ENCODE measurements around the gene C2orf76.
A peak's percentile ranks its signal among the peaks of the same experiment; 100 is the strongest.

C2orf76 gene

DNA sequence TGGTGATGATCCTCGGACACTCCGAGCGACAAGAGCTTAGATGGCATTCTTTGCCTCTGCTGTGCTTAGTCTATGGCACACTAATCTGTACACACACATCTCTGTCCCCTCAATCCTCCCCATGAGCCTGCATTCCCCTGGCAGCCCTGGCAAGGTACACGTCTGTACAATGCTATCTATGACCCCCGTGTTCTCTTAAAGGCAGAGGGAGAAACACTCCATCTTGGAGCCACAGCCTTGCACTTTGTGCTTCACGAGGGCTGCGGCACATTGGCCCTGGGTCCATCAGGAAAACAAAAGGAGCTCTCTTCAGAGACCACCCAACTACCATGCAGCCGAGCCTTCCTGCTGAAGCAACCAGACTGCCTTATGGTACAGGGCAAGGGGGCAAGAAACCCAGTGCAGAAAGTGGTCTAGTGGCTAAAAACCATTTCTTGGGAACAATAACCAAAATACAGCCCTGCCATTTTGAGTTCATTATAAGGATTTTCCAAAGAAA lies 100.5 kb downstream of the C2orf76 start:
- Histone ChIP-seq H3K4me3 (ENCODE audit: low read length) (no peak overlapping the region), H4K20me1 (ENCODE audit: insufficient read depth, low read length) (no peaks in the 10 kb centered on the region), H3K27me3 (replicated peaks; ENCODE audit: insufficient read depth, low read length) (no peaks in the 10 kb centered on the region), H3K79me2 (ENCODE audit: low read length) (no peaks in the 10 kb centered on the region), H3K4me1 (ENCODE audit: low read length) (no peaks in the 10 kb centered on the region), H3K27ac (ENCODE audit: low read length) (no peak overlapping the region), H2AFZ (ENCODE audit: low read length) (no peak overlapping the region), H3K9me3 (replicated peaks; ENCODE audit: insufficient read depth, low read length) (no peaks in the 10 kb centered on the region), H3K4me2 (ENCODE audit: low read depth, low read length) (no peak overlapping the region), H3F3A (ENCODE audit: insufficient read depth, low read length) (no peaks in the 10 kb centered on the region), H3K9me2 (replicated peaks; ENCODE audit: insufficient read depth, low read length) (no peaks in the 10 kb centered on the region), H3K9ac (ENCODE audit: low read length) (no peak overlapping the region), H3K36me3 (replicated peaks; ENCODE audit: insufficient read depth, low read length) (no peaks in the 10 kb centered on the region)
- TF ChIP-seq EZH2phosphoT487 (IDR thresholded peaks at IDR 0.05; ENCODE audit: low read length) = no peak
- TF ChIP-seq, protein P1, sequence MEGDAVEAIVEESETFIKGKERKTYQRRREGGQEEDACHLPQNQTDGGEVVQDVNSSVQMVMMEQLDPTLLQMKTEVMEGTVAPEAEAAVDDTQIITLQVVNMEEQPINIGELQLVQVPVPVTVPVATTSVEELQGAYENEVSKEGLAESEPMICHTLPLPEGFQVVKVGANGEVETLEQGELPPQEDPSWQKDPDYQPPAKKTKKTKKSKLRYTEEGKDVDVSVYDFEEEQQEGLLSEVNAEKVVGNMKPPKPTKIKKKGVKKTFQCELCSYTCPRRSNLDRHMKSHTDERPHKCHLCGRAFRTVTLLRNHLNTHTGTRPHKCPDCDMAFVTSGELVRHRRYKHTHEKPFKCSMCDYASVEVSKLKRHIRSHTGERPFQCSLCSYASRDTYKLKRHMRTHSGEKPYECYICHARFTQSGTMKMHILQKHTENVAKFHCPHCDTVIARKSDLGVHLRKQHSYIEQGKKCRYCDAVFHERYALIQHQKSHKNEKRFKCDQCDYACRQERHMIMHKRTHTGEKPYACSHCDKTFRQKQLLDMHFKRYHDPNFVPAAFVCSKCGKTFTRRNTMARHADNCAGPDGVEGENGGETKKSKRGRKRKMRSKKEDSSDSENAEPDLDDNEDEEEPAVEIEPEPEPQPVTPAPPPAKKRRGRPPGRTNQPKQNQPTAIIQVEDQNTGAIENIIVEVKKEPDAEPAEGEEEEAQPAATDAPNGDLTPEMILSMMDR (IDR thresholded peaks at IDR 0.05; ENCODE audit: low read length) = no peak
- TF ChIP-seq EZH2 (optimal IDR thresholded peaks at IDR 0.05; ENCODE audit: low read depth, low read length) = no peak
- DNase-seq = no peak

DNA sequence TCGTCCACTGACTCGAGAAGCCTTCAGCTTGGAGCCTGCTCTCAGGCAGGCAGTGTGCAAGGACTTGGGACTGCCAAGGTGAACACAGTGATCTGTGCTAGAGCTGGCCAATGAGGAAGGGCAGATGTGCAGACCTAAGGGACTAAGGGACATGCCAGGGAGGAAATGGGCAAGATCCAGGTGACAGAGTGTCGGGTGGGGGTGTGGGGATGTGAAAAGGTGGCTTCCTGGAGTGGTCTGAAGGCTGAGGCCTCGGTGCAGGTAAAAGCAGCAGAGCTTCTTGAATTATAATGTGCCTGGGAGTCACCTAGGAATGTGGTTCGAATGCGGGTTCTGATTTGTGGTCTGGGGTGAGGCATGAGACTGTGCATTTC lies 101.0 kb downstream of the C2orf76 start:
- H4K20me1 ChIP-seq (ENCODE audit: insufficient read depth, low read length) = no peaks in the 10 kb centered on the region
- no peak for TF ChIP-seq EZH2 (optimal IDR thresholded peaks at IDR 0.05; ENCODE audit: low read depth, low read length)
- TF ChIP-seq EZH2phosphoT487 (IDR thresholded peaks at IDR 0.05; ENCODE audit: low read length) = no peak
- TF ChIP-seq, protein P1 (IDR thresholded peaks at IDR 0.05; ENCODE audit: low read length) = no peak
- no peak for DNase-seq
- H3K79me2 ChIP-seq (ENCODE audit: low read length) = no peaks in the 10 kb centered on the region
- H3K4me2 ChIP-seq (ENCODE audit: low read depth, low read length) = no peak overlapping the region
- H3K9me2 ChIP-seq (replicated peaks; ENCODE audit: insufficient read depth, low read length) = no peaks in the 10 kb centered on the region
- H3K27me3 ChIP-seq (replicated peaks; ENCODE audit: insufficient read depth, low read length) = no peaks in the 10 kb centered on the region
- no peak overlapping the region for H2AFZ ChIP-seq (ENCODE audit: low read length)
- no peak overlapping the region for H3K27ac ChIP-seq (ENCODE audit: low read length)
- H3F3A ChIP-seq (ENCODE audit: insufficient read depth, low read length) = no peaks in the 10 kb centered on the region
- H3K9ac ChIP-seq (ENCODE audit: low read length) = no peak overlapping the region
- H3K4me3 ChIP-seq (ENCODE audit: low read length) = no peak overlapping the region
- no peaks in the 10 kb centered on the region for H3K9me3 ChIP-seq (replicated peaks; ENCODE audit: insufficient read depth, low read length)
- no peaks in the 10 kb centered on the region for H3K4me1 ChIP-seq (ENCODE audit: low read length)
- H3K36me3 ChIP-seq (replicated peaks; ENCODE audit: insufficient read depth, low read length) = no peaks in the 10 kb centered on the region

DNA sequence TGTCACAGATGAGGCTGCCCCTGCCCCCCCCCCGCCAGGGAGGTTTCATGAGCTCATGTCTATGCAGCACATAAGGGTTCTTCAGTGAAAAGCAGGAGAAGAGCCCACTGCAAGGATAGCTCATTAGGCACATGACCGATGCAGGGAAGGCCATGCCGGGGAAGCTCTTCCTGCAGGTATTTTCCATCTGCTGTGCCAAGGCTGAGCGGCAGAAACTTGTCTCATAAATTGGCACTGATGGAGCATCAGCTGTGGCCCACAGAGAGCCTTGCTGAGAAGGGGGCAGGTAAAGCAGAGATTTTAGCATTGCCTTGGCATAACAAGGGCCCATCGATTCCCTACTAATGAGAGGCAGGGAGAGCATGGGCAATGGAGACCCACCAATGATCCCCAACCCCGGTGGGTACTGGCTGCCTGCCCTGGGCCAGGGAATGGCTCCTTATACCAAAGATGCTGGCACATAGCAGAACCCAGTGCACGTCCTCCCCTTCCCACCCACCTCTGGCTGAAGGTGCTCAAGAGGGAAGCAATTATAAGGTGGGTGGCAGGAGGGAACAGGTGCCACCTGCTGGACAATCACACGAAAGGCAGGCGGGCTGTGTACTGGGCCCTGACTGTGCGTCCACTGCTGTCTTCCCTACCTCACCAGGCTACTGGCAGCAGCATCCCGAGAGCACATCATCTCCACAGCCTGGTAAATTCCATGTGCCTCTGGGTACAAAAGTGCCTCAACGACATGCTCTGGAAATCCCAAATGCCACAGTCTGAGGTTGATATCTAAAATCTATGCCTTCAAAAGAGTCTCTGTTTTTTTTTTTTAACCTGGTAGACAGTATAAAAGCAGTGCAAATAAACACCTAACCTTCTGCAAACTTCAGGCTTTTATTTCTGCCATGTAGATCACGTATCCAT lies 101.6 kb downstream of the C2orf76 start:
- H3F3A ChIP-seq (ENCODE audit: insufficient read depth, low read length) = no peaks in the 10 kb centered on the region
- TF ChIP-seq, protein P1 (IDR thresholded peaks at IDR 0.05; ENCODE audit: low read length) = peak; percentile 86
- TF ChIP-seq EZH2phosphoT487 (IDR thresholded peaks at IDR 0.05; ENCODE audit: low read length) = no peak
- H3K27me3 ChIP-seq (replicated peaks; ENCODE audit: insufficient read depth, low read length) = no peaks in the 10 kb centered on the region
- H3K9me3 ChIP-seq (replicated peaks; ENCODE audit: insufficient read depth, low read length) = no peaks in the 10 kb centered on the region
- no peaks in the 10 kb centered on the region for H3K79me2 ChIP-seq (ENCODE audit: low read length)
- DNase-seq = peak; percentile 45
- no peaks in the 10 kb centered on the region for H3K36me3 ChIP-seq (replicated peaks; ENCODE audit: insufficient read depth, low read length)
- H2AFZ ChIP-seq (ENCODE audit: low read length) = no peak overlapping the region
- no peak overlapping the region for H3K4me2 ChIP-seq (ENCODE audit: low read depth, low read length)
- H3K4me1 ChIP-seq (ENCODE audit: low read length) = no peaks in the 10 kb centered on the region
- H3K9me2 ChIP-seq (replicated peaks; ENCODE audit: insufficient read depth, low read length) = no peaks in the 10 kb centered on the region
- H3K9ac ChIP-seq (ENCODE audit: low read length) = no peak overlapping the region
- no peak overlapping the region for H3K27ac ChIP-seq (ENCODE audit: low read length)
- H4K20me1 ChIP-seq (ENCODE audit: insufficient read depth, low read length) = no peaks in the 10 kb centered on the region
- no peak overlapping the region for H3K4me3 ChIP-seq (ENCODE audit: low read length)
